HG03378 (cell line): ENCODE data around the gene TARP.
A peak's percentile ranks its signal among the peaks of the same experiment; 100 is the strongest.
"Not testable (repeated sequence)": the region's sequence is repeated elsewhere in the genome, so short reads cannot be mapped to it uniquely, and the experiment has no call there.

Experiments
- ATAC-seq: cut with Tn5 transposase; IDR thresholded peaks from one replicate; pipeline ENCODE4 v1.9.1; 2021; ENCODE audit warnings: mild to moderate bottlenecking, moderate library complexity; ENCODE audit not compliant: unreplicated experiment

TARP gene

GRCh38 chr7:38299275-38299931 lies 26.0 kb upstream of the TARP start:
- no peak for ATAC-seq

- ATAC-seq = peak; percentile 64
These were observed 22.8 kb upstream of the TARP start for GRCh38 chr7:38296059-38296857.

- no peak for ATAC-seq
These were observed 21.5 kb upstream of the TARP start for GRCh38 chr7:38294926-38295325.

DNA sequence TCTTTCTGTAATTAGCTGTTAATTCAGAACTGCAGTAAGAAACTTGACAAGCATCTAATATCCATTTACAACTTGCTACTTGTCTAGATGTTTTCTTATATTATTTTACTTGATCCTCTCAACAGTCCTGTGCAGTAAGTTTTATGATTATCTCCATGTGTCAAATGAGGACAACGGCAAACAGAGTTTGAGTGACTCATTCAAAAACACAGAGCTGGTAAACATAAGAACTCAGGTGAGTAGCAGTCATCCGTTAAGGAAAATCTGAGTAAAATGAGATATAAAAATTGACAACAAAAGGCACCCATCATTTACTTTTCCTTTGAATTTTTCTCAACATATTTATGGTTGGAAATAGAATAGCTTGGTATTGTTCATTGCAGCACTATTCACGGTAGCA lies 19.0 kb upstream of the TARP start:
- no peak for ATAC-seq

- no peak for ATAC-seq
These were observed 18.2 kb upstream of the TARP start for GRCh38 chr7:38291650-38292049.

DNA sequence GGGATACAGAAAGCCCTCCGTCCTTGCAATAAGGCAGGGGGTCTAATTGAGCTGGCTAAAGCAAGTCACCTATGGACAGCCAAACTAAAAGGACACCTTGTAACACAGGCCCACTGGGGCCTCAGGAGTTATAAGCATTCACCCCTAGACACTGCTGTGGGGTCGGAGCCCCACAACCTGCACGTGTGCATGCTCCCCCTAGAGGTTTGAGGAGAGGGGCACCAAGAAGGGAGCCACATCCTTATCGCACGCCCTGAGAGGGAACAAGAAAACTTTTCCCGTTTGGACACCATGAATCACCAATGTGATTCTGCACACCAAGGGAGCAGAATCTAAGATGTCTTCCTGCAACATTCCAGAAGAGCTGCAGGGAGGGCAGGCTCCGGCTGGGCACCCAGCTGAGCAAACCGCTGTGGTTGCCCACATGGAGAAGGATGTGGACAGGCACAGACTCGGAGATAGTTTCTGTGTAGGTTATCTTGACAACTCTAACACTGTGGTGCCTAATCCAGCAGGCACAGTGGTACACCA lies 17.7 kb upstream of the TARP start:
- ATAC-seq = no peak

DNA sequence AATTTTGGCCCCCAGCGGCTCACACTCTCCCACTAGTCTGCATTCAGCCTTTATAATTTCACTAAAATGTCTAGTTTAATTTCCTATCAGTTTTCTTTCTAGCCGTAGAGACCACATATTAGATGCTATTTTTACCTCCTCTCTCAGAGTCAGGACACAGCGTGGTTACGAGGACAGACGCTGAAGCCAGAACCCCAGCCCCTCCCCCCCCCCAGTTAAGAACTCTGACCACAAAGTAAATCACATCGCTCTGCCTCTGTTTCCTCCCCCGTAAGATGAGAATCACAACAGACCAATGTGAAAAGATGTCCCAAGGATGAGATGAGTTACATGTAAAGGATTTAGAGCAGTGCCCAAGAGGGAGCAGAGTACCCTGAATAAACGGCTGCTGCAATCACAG lies 11.1 kb upstream of the TARP start:
- no peak for ATAC-seq

GRCh38 chr7:38283809-38284208 lies 10.4 kb upstream of the TARP start:
- ATAC-seq = no peak

DNA sequence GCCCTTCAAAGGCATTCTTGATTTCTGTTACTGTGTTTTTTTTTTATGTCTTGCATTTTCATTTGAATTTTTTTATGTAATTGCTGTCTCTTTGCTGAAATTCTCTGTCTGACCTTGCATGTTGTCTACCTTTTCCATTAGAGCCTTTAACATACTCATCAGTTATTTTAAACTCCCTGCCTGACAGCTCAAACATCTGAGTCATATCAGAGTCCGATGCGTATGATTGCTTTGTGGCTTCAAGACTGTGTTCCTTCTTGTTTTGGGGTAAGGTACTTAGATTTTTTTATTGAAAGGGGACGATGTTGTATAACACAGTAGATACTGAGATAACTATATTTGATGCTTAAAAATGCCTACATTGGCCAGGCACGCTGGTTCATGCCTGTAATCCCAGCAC lies 9.7 kb upstream of the TARP start:
- no peak for ATAC-seq

- no peak for ATAC-seq
These were observed 8.6 kb upstream of the TARP start for GRCh38 chr7:38282081-38282480.

DNA sequence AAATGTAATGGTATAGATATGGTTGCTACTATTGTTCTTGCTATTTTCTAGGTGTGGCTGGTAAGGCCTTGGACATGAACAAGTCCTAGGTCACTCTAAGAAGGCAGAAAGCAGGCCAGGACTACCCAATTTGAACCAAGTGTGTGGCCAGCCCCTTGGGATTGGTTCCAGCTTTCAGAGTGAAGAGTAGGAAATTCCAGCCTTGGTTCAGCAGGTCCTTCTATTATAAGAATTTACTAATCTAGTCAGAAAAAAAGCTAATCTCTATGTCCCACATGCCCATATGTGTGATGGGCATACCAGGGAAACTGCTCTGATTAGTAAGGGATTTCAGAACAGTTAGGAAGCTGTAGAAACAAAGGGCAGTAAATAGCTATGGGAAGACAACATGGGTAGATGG lies 7.8 kb upstream of the TARP start:
- no peak for ATAC-seq

DNA sequence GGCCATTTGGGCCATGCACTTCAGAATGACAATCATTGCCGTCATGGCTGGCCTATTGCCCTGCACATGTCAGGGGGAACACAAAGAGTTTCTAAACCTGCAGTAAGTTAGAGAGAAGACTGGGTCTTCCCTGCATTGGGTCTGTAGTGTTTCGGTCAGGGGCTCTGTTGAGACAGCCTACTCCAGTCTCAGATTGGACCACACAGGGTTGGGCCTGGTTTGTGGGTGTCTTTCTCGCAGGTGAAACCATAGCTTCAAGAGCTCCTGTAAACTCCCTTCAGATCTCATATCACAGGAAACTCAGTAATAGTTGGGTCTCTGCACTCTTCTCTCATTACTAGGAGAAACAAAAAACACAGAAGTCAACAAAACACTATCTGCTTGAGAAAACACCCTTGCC lies 7.3 kb upstream of the TARP start:
- ATAC-seq = no peak

DNA sequence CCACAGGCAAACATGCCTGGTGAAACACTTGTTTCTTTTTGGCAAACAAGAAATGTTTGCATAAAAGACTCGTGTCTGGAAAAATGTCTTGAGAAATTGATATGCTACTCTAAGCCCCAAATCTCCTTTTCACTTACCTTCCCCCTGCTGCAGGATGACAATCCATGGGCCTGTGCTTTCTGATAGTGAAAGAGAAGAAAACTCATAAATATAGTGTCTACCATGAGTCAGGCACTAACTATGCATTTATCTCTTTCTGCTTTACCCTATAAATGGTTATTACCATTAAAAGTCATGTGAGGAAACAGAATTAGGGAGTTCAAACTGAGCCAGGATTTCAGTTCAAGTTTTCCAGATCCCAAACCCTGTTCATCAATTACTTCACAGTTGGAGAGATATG lies 6.6 kb upstream of the TARP start:
- no peak for ATAC-seq

DNA sequence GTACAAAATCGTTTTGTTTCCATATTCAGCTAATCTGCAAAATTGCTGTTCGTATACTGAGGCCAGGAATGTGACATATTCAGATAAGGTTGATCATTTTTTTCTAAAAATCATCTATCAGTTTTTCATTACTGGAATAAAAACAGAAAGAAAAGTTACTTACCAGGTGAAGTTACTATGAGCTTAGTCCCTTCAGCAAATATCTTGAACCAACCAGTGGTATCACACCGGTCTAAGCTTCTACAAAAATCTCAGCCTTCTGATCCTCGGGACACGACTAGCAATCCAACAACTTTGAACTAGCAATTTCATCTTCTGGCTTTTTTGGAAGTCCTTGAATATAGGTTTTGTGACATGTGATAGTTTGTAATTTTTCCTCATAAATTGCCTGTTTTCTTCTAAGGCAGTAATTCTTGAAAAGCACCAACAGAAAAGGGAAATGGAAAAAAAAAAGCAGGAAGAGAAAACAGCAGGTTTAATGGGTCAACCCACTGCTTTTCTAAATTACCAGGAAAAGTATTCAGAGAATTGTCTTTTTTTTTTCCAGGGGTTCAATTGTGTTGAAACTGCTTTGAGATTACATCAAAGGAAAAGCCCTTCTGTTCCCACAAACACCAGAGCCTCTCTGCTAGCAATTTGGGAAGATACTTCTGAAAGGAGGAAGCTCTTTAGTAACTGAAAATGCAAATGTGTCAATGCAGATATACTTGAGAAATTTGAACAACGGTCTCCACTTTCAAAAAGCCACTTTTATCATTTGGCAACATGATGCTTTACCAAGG lies 2.9 kb upstream of the TARP start:
- no peak for ATAC-seq

GRCh38 chr7:38274927-38275620 lies 1.6 kb upstream of the TARP start:
- no peak for ATAC-seq

DNA sequence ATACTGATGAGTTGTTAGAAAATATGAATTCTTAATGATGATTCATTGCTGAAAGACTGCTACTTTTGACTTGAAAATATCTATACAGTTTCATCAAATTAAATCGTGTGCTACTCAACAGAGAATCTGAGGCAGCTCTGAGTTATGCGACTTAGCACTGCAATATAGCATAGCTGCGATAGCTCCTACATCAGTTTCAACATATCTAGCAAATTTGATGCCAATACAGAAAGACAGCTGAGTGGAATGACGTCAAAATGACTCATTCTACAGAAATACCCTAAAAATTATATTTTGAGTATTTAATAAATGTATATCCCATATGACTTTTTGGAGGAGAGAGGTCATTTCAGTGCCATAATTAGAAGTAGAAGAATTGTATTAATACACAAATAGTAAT lies 1.1 kb upstream of the TARP start:
- no peak for ATAC-seq

- ATAC-seq = not testable (repeated sequence)
These were observed 3.0 kb downstream of the TARP start for GRCh38 chr7:38270405-38270804.

DNA sequence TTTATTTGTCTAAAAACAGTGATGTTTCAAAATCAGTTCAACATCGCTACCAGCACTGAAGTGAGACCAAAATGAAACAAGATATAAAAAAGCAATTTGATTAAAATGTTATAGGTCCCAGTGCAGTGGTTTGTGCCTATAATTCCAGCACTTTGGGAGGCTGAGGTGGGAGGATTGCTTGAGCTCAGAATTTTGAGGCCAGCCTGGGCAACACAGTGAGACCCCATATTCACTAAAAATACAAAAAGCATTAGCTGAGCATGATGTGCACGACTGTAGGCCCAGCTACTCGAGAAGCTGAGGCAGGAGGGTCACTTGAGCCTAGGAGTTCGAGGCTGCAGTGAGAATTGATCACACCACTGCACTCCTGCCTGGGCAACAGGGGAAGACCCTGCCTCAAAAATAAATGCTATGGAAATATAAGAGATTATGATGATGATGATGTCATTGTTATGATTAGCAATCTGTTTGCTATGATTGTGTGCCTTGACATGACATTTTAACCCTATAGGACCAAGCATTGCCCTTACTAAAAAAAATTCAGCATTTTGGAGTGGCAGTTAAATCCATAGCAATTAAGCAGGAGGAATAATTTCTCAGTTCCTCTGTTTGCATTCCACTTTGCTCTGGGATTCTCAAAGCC lies 3.6 kb downstream of the TARP start:
- not testable (repeated sequence) for ATAC-seq

DNA sequence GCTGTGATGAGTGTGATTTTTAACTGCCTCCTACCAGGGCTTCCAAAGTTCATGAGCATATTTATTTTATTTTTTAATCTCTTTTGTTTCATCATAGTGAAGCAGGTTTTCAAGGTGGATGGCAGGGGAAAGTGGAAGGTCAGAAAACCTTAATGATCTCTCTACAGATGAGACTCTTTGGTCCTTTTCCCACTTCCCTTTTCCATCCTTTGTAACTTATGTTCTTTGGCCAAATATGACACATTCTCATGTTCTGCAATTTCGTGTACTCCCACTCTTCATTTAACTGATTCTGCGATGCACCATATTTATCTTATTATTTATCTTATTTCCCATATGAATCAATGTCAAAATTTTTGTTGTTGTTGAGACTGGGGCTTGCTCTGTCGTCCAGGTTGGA lies 7.5 kb downstream of the TARP start:
- ATAC-seq = peak; percentile 64

- not testable (repeated sequence) for ATAC-seq
These were observed 8.8 kb downstream of the TARP start for GRCh38 chr7:38264602-38265001.
